NCI-H146 treated with DMSO at 0.1 percent for 48 hours (cell line): Measurements from ENCODE around the gene PPCS.

ENCODE experiments used
- DNase-seq: peaks from one replicate; lab custom pipeline; 2025; ENCODE audit not compliant: unreplicated experiment; lab: John Stamatoyannopoulos, UW

Gene PPCS

DNA sequence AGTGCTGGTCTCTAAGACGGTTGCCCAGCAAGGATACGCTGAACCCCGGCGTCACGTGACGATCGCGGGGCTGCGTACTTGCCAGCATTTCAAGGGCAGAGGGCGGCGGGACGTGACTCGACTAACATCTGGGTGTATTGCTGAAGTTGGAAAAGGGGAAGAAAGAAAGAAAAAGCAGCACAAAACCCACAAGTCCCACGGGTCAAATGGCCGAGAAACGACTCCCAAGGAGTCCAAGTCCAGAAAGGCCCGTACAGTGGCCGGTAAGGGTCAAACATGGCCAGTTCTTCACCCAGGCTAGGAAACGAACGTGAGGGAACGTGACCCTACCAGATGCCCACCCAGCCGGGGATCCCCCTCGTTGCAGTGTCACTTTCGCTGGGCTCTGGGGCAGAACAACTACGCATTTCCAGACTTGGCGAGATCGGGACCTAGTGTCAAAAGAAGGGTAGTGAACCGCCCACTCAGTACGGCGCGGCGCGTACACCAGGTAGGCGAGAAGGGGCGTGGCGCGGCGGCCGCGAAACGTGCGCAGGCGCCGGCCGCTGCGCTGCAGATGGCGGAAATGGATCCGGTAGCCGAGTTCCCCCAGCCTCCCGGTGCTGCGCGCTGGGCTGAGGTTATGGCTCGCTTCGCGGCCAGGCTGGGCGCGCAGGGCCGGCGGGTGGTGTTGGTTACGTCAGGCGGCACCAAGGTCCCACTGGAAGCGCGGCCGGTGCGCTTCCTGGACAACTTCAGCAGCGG lies at the start of gene PPCS, which contains the start of gene ZMYND12:
Gene PPCS (plus strand): TSS at position 534 of the 744 bp plus-strand sequence. CDS start 23 bp downstream, at position 557.
Gene ZMYND12 (minus strand): TSS at position 13 of the 744 bp plus-strand sequence. CDS start 25 bp downstream, outside the sequence.
- DNase-seq, result peak; percentile 74

DNA sequence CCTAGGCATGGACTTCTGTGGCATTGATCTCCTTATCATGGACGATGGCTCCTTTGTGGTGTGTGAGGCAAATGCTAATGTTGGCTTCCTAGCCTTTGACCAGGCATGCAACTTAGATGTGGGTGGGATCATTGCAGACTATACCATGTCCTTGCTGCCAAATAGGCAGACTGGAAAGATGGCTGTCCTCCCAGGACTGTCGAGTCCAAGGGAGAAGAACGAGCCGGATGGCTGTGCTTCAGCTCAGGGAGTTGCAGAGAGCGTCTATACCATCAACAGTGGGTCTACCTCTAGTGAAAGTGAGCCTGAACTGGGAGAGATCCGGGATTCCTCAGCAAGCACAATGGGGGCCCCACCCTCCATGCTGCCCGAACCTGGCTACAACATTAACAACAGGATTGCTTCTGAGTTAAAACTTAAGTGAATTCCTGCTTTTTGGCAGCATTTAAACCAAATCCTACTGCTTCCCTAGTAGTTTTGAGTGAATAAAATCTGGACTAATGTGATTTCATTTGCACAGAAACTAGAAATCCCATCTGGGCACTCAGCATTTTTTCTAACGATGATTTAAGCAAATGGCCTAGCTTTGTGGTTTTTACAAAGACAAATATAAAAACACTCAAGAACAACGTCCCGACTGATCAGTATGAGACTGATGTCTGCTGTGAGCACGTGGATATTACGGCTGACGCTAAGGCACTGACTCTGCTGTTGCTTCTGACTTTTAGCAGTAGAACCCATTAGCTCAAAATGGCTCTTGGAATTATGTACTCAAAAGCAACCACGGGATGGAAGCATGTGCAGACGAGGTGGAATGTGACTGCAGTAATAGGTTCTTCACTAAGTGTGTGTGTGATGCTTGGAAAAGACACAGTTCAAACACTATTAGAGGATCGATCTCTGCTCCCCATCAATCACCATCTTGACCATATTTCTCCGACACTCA lies 41.5 kb upstream of the PPCS start:
- DNase-seq, result no peak

DNA sequence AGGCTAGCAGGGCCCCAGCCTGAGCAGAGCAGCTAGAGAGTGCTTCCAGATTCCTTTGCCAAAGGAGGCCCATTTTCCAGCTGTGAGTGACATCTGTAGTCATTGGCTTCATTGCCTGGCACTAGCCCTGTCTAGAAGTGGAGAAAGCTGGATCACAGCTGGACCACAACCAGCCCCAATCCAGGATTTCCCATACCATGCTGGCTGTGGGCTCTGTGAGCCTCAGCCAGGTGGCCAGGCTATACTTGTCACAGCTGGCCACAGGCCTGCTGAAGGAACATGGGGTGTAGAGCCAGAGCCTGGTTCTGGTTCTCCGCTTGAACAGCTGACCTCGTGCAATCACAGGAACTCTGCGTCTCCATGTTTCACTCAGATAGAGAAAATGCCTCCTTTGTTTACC lies 39.2 kb upstream of the PPCS start:
- DNase-seq, result no peak

GRCh38 chr1:42418516-42418915 lies 37.8 kb upstream of the PPCS start:
- no peak for DNase-seq

- DNase-seq, result no peak
These were observed 37.1 kb upstream of the PPCS start for GRCh38 chr1:42419126-42419821.

GRCh38 chr1:42420121-42420520 lies 36.2 kb upstream of the PPCS start:
- no peak for DNase-seq

DNA sequence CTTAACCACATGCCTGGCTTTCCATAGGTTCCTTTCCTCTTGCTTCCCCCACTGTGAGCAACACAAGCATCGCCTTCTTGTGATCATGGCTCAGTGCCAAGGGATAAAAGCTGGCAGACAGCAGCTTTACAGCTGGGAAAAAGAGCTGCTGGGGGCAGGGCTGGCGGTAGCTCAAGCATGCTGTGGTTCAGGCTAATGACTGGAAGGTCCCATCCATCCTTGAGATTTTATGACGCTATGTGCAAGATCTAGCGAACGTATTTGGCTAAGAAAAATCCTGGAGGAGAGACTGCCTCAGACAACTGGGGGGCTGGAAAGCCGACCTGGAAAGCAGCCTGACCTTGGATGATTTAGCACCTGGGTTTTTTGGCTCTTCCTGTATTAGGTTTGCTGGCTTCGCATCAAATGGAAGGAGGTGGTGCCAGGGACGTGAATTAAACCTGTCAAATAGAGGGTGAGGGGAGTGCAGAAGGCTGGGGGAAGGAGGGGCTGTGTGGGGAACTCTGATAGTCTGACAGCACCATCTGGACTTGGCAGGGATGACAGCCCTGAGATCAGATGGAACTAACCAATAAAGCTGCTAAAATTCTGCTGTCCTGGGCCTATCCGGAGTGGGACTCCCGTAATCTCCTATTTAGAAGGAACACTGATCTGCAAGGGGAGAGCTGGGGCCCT lies 35.3 kb upstream of the PPCS start:
- no peak for DNase-seq

DNA sequence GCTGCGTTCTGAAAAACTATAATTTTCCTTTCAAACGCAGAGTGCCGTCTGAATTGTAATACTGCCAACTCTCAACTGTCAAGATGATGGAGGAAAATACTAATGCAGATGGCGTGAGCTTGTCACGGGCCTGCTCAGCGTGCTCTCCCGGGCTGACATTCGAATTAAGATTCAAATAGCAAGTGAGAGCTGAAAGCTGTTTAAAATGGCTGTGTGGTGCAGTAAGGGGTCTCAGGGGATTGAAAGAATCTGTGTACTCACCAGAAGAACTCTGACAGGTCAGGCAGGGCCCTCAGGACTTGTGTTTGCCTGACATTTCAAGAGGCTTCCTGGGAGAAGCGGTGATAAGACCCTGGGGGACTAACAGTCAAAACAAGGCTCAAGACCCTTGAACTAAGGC lies 33.6 kb upstream of the PPCS start:
- DNase-seq, result no peak

DNA sequence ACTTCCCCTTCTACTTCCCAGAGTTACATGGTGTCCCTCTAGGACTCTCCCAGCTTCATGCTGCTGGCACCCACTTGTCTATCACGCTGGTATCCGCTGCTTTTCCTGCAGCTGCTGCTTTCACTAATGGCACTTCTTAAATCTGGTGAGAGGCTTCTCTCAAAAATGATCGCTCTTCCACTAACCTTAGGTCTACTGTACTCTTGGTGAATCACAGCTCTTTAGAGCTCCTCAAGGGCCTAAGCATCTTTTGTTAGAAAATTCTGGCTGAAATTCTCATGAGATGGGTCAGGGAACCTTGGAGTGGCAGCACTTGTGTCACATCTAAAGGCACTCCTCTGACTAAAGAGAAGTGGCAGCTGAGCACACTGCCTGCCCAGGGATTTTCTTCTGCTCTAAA lies 32.7 kb upstream of the PPCS start:
- DNase-seq, result no peak

DNA sequence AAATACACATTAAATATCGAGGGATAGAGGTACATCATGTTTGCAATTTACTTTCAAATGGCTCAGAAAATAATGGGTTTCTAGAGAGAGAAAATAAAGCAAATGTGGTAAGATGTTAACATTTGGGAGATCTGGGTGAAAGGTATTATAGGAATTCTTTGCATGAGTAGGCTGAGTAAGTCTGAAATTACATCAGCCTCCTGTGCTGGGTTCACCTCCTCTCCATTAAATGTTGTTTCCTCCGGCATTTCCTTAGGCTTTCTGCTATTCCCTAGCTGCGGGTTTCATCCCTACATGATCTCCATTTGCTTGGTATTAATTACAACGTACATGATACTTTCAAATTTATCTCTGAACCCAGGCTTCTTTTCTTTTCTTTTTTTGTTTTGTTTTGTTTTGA lies 32.1 kb upstream of the PPCS start:
- no peak for DNase-seq

DNA sequence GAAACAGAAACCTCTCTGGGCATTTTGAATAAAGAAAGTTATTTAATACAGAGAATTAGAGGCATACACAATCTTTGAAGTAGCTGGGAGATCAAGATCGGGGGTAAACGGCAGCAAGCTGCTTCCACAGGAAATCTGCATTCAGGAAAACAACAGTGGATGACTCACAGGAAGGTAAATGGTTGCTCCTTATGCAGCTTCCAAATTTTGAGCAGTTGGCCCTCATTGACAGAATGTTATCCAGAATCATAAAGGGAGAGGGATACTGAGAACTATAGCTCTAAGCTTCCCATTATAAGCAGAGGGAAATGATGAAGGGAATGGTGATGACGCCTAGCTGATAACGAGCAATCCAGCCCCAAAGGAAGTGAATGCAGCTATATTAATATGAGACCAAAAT lies 29.1 kb upstream of the PPCS start:
- no peak for DNase-seq

- DNase-seq, result no peak
These were observed 26.7 kb upstream of the PPCS start for GRCh38 chr1:42429603-42430002.

- no peak for DNase-seq
These were observed 25.8 kb upstream of the PPCS start for GRCh38 chr1:42430286-42431135.

GRCh38 chr1:42431514-42431913 lies 24.8 kb upstream of the PPCS start:
- DNase-seq, result no peak

DNA sequence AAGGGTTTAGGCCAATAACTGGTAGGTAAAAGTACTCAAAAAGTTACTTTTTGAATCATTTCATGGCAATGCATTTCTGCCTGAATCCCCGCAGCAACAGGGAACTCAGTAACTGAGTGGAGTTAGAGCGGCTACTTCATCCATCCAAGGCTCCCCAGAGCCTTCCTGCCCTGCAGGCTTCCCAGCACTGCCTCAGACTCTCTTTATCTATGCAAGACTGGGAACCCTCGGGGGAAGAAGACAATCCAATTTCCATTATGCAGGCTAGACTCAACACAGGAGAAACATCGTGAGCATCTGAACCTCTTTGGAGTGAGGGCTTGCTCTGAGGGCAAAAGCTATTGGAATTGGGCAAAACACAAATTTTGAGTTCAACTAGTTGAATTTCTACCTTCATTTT lies 23.6 kb upstream of the PPCS start:
- DNase-seq, result no peak

DNA sequence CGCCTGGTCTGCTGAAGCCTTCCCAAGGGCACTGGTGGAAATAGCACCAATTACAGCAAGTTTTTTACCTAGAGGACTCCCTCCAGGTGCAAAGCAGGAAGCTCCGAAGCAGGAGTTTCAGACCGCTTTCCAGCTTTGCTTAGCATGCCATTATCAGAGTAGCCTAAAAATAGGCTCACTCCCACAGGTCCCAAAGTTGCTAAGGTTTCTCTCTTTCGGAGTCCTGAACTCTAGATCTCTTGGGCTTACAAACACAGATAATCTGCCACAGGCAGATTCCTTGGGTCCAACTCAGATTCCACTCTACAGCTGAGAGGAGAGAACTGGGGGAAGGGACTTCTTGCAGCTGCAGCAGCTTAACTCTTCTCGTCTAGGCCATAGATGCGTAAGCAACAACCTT lies 23.0 kb upstream of the PPCS start:
- DNase-seq, result no peak

- no peak for DNase-seq
These were observed 22.0 kb upstream of the PPCS start for GRCh38 chr1:42434340-42434739.

DNA sequence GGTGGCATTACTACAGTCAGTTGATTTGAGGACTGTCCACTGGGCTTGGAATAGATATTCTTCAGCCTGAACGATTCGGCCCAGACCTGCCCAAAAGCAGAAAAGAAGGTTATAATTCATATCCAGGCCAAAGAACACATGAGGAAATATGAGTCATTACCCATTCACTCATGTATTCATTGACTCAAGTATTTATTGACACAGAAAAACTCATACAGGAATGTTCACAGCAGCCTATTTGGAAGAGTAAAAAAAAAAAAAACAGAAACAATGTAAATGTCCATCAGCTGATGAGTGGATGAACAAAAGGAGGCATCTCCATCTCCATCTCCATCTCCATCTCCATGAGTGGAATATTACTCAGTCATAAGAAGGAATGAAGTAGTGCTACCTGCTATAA lies 16.4 kb upstream of the PPCS start:
- DNase-seq, result no peak

GRCh38 chr1:42442662-42443061 lies 13.7 kb upstream of the PPCS start:
- DNase-seq, result no peak

GRCh38 chr1:42449256-42449655 lies 7.1 kb upstream of the PPCS start:
- DNase-seq, result no peak
